Heart right ventricle (tissue), 16 donors: ENCODE data around the gene GABRR1. TPM values are rescaled to one million over a fixed set of nuclear protein-coding genes. Genes with fewer than 3 reads are reported as not detected.

Experiments
- ATAC-seq, 8 donors: fragments of 200-7000 bp; cut with Tn5 transposase; one replicate each; pipeline ENCODE4 v1.9.1; 2020; ENCODE audit warnings: mild to moderate bottlenecking in 8 of 8, moderate library complexity in 8 of 8, moderate number of reproducible peaks in 1 of 8
- DNase-seq, 2 donors: peaks; one replicate each; pipeline ENCODE4 v3.0.0-alpha.2; 2020
- H3K27ac ChIP-seq, 10 donors: fragments of 200-600 bp; sonication (generic) in 2 of 10; one replicate each; pipeline versions ENCODE4 v1.5.0 to v1.8.0; 2020 to 2022; ENCODE audit warnings: mild to moderate bottlenecking in 3 of 10
- H3K27me3 ChIP-seq, 7 donors: fragments of 200-600 bp; one replicate each; pipeline ENCODE4 v1.8.0; 2021 to 2022; ENCODE audit warnings: mild to moderate bottlenecking in 2 of 7
- H3K36me3 ChIP-seq, 9 donors: fragments of 200-600 bp; sonication (generic) in 1 of 9; one replicate each; pipeline versions ENCODE4 v1.5.0 to v1.8.0; 2020 to 2022; ENCODE audit warnings: mild to moderate bottlenecking in 2 of 9
- H3K4me1 ChIP-seq, 9 donors: fragments of 200-600 bp; sonication (generic) in 1 of 9; one replicate each; pipeline versions ENCODE4 v1.5.0 to v1.8.0; 2020 to 2022; ENCODE audit warnings: mild to moderate bottlenecking in 4 of 9
- H3K4me3 ChIP-seq, 10 donors: fragments of 200-600 bp; sonication (generic) in 2 of 10; one replicate each; pipeline versions ENCODE4 v1.5.0 to v1.8.0; 2020 to 2022; ENCODE audit warnings: mild to moderate bottlenecking in 7 of 10, moderate library complexity in 2 of 10
- H3K9me3 ChIP-seq, 11 donors: fragments of 200-600 bp in 10 of 11; sonication (generic) in 2 of 11; one replicate each; pipeline versions ENCODE4 v1.5.0 to v1.8.0; 2013 to 2022; ENCODE audit warnings: mild to moderate bottlenecking in 2 of 11, control low read depth in 1 of 11, moderate library complexity in 1 of 11
- WGBS, 2 donors: extraction: QIAGEN DNeasy Blood & Tissue Kit; methylation state at CpG; one replicate each; pipeline ENCODE4 v1.1.7; 2013; ENCODE audit warnings: inconsistent platforms in 1 of 2; 5-methylcytosine and 5-hydroxymethylcytosine counted together
- intact Hi-C, 10 donors: fragments of 100-400 bp; cut with DNase I; formaldehyde crosslinking; loops; one replicate each; pipeline versions ENCODE4 v1.11.1 to v1.14.2; 2022
- polyA plus RNA-seq, 2 donors: library from polyadenylated mRNA; stranded (reverse); fragments of 200-250 nt; gene quantifications; one replicate each; pipeline ENCODE4 v1.2.3, GENCODE V29; 2013
- total RNA-seq, 10 donors: library from RNA; stranded (reverse); fragmentation: NEBNext Ultra II Directional in 3 of 10; extraction: Animal tissue kit (Norgen Biotek cat#: 25700) in 3 of 10; gene quantifications; one replicate each; pipeline versions ENCODE4 v1.2.1 to v1.2.4, GENCODE V29; 2021 to 2023
- TF ChIP-seq, protein P1 (sequence below), 9 donors: fragments of 200-600 bp; sonication (generic) in 2 of 9; IDR thresholded peaks; one replicate each; pipeline versions ENCODE4 v1.5.0 to v1.8.0; 2021 to 2022; ENCODE audit warnings: antibody characterized with exemption in 9 of 9, mild to moderate bottlenecking in 5 of 9, moderate library complexity in 1 of 9
- donor health status: Arrhythmogenic right ventricular cardiomyopathy.
- donor health status: ischemic (EF 13 %, LVEDD 7.1; RV severe dilation, severe dysfunction).
- donor health status: healthy with polysubstance abuse.
- donor health status: DM: no; HTN: yes; CAD: no.
- donor health status: DM: no; HTN: no; CAD: no.
- donor health status: ischemic (EF 25% LVEDD 6.9; RV normal size, moderate dysfunction).
- donor health status: ischemic (EF 25% LVEDD 5.7; RV mildly dilated, moderate dysfunction).
- donor health status: healthy.
- donor health status: DM: yes; HTN: yes; CAD: no.
- donor health status: Ischemic cardiomyopathy.
- donor health status: ischemic (EF 35%, LVEDD 5.7; RV mildly dilated, moderate dysfunction).
- donor health status: nonischemic (EF 11% LVEDD 7.7; RV severe dilation, severe dysfunction).
- donor health status: DM: yes; HTN: yes; CAD: no.
- donor health status: PGD.
- donor health status: ischemic (EF 29% LVEDD 5.4; RV normal size, mild dysfunction).
- donor health status: nonischemic (EF 23%, LVEDD 6.1; RV moderate dilation, normal function).

Gene GABRR1
- total and polyA plus RNA-seq, 12 donors = 0.01 TPM; not detected in 11

DNA sequence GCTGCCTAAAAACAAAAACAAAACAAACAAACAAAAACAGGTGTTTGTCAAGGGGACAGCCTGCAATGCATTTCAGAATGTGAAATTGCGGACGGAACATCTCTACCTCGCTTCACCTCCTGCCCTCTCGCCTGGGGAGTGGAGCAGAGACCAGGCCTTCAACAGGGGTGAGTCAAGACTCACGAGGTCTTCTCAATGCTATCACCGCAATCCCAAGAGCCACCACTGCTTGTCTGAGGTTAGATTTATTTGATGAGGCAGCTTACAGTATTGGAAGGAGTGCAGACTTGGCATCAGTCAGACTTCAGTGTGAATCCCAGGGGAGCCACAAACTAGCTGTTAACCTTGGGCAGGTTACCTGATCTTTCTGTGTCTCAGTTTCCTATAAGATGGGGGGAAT is 7.7 kb downstream of the GABRR1 start:
- WGBS, 2 donors = 90 to 93% methylated on average over 6 of the region's 6 CpGs

GRCh38 chr6:89208551-89208950 is 8.6 kb downstream of the GABRR1 start:
- no peaks in the 10 kb centered on the region for H3K4me1 ChIP-seq
- H3K27ac ChIP-seq = no peak overlapping the region
- no peaks in the 10 kb centered on the region for H3K9me3 ChIP-seq
- WGBS, 2 donors = 70 to 72% methylated on average over 4 of the region's 4 CpGs
- TF ChIP-seq, protein P1, sequence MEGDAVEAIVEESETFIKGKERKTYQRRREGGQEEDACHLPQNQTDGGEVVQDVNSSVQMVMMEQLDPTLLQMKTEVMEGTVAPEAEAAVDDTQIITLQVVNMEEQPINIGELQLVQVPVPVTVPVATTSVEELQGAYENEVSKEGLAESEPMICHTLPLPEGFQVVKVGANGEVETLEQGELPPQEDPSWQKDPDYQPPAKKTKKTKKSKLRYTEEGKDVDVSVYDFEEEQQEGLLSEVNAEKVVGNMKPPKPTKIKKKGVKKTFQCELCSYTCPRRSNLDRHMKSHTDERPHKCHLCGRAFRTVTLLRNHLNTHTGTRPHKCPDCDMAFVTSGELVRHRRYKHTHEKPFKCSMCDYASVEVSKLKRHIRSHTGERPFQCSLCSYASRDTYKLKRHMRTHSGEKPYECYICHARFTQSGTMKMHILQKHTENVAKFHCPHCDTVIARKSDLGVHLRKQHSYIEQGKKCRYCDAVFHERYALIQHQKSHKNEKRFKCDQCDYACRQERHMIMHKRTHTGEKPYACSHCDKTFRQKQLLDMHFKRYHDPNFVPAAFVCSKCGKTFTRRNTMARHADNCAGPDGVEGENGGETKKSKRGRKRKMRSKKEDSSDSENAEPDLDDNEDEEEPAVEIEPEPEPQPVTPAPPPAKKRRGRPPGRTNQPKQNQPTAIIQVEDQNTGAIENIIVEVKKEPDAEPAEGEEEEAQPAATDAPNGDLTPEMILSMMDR (IDR thresholded peaks at IDR 0.05) = no peak
- intact Hi-C loops = no loop called here
- ATAC-seq (no peak), DNase-seq (peak in 1 of 2 donors; percentile 10)
- no peaks in the 10 kb centered on the region for H3K36me3 ChIP-seq
- no peak overlapping the region for H3K4me3 ChIP-seq
- H3K27me3 ChIP-seq = no peaks in the 10 kb centered on the region

More for the DNA sequence above, 7.7 kb downstream of the GABRR1 start:
- DNase-seq = no peak
- no peak overlapping the region for H3K4me3 ChIP-seq
- no peaks in the 10 kb centered on the region for H3K27me3 ChIP-seq
- ATAC-seq = no peak
- intact Hi-C loops = no loop called here
- H3K9me3 ChIP-seq = no peaks in the 10 kb centered on the region
- no peaks in the 10 kb centered on the region for H3K36me3 ChIP-seq
- TF ChIP-seq, protein P1 (IDR thresholded peaks at IDR 0.05) = no peak
- H3K27ac ChIP-seq = no peak overlapping the region
- H3K4me1 ChIP-seq = no peaks in the 10 kb centered on the region

GRCh38 chr6:89205819-89206218 is 11.3 kb downstream of the GABRR1 start:
- no peaks in the 10 kb centered on the region for H3K9me3 ChIP-seq
- TF ChIP-seq, protein P1 (IDR thresholded peaks at IDR 0.05) = no peak
- intact Hi-C loops = no loop called here
- ATAC-seq (no peak), DNase-seq (no peak)
- H3K4me3 ChIP-seq = no peak overlapping the region
- no peaks in the 10 kb centered on the region for H3K36me3 ChIP-seq
- H3K4me1 ChIP-seq = no peaks in the 10 kb centered on the region
- H3K27me3 ChIP-seq = no peaks in the 10 kb centered on the region
- no peak overlapping the region for H3K27ac ChIP-seq
- 73% methylated on average over 4 of the region's 4 CpGs for WGBS, 2 donors

DNA sequence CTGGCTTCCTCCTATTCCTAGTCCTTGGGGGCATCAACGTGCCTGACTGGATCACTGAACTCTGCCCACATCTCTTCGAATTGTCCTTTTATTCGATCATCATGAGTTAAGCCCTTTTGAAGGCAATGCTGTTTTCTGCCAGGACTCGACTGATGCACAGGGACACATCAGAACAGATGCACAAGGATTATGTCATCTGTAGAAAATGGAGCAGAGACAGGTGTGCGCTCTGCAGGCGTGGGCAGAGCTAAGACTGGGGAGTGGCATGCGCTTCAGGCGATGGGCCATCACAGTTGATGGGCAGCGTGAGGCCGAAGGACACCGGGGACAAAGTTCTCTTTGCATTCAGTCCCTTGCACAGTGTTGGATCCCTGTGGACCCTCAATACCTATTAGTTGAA is 13.1 kb downstream of the GABRR1 start:
- Histone ChIP-seq H3K27me3 (no peaks in the 10 kb centered on the region), H3K9me3 (no peaks in the 10 kb centered on the region), H3K4me3 (no peak overlapping the region), H3K36me3 (no peaks in the 10 kb centered on the region), H3K27ac (no peak overlapping the region), H3K4me1 (no peaks in the 10 kb centered on the region)
- 88 to 91% methylated on average over 11 of the region's 11 CpGs for WGBS, 2 donors
- ATAC-seq (no peak), DNase-seq (no peak)
- intact Hi-C loops = no loop called here
- TF ChIP-seq, protein P1 (IDR thresholded peaks at IDR 0.05) = no peak
